H1 (cell line): Measurements from ENCODE around the gene DPH5. TPM values are rescaled to one million over a fixed set of nuclear protein-coding genes. Genes with fewer than 3 reads are reported as not detected.

Source experiments
- CTCF ChIA-PET: fragments of 300-600 bp; sonication (Branson Sonifier 250); formaldehyde crosslinking; loops from one replicate; lab custom pipeline; 2021; ENCODE audit not compliant: partially characterized antibody; lab: Charles Lee
- POLR2A ChIA-PET: fragments of 300-600 bp; sonication (Branson Sonifier 250); formaldehyde crosslinking; loops from one replicate; lab custom pipeline; 2021; ENCODE audit warnings: inconsistent platforms; ENCODE audit not compliant: partially characterized antibody; lab: Charles Lee
- DNase-seq, 2 experiments: peaks; one replicate each; pipeline versions ENCODE4 v3.0.0 to v3.0.0-alpha.2; 2010 to 2022; ENCODE audit warnings: low spot score in 2 of 2, low read depth in 1 of 2, mixed read lengths in 1 of 2
- FAIRE-seq: peaks from 2 replicates; lab custom pipeline; 2011; peaks lifted over from hg19 to GRCh38; lab: Jason Lieb, UNC
- H2AFZ ChIP-seq: 2 replicates; pipeline ENCODE4 v1.8.1; 2012; ENCODE audit warnings: low read length, inconsistent platforms
- H2AK5ac ChIP-seq: 2 replicates; pipeline ENCODE4 v1.6.1; 2013; ENCODE audit warnings: low read depth, low read length
- H2BK120ac ChIP-seq: replicated peaks from 2 replicates; pipeline ENCODE3; 2013; ENCODE audit warnings: low read depth, low read length, inconsistent platforms
- H2BK12ac ChIP-seq: 2 replicates; pipeline ENCODE4 v1.6.1; 2013; ENCODE audit warnings: low read depth, low read length
- H2BK15ac ChIP-seq: 2 replicates; pipeline ENCODE4 v1.6.1; 2013; ENCODE audit warnings: low read length
- H2BK20ac ChIP-seq: 2 replicates; pipeline ENCODE4 v1.6.1; 2013; ENCODE audit warnings: low read length
- H2BK5ac ChIP-seq: 2 replicates; pipeline ENCODE4 v1.6.1; 2013; ENCODE audit warnings: low read depth, low read length
- H3K14ac ChIP-seq: 2 replicates; pipeline ENCODE4 v1.6.1; 2013; ENCODE audit warnings: inconsistent platforms; ENCODE audit not compliant: insufficient read length
- H3K18ac ChIP-seq: 2 replicates; pipeline ENCODE4 v1.6.1; 2013; ENCODE audit warnings: low read length; ENCODE audit errors: extremely low read depth
- H3K23ac ChIP-seq: 2 replicates; pipeline ENCODE4 v1.6.1; 2013; ENCODE audit warnings: inconsistent platforms; ENCODE audit not compliant: insufficient read length
- H3K23me2 ChIP-seq: 2 replicates; pipeline ENCODE4 v1.6.1; 2013; ENCODE audit warnings: low read depth, low read length
- H3K27ac ChIP-seq: 2 replicates; pipeline ENCODE4 v1.6.1; 2011; ENCODE audit warnings: low read depth, low read length, inconsistent platforms
- H3K27me3 ChIP-seq, 4 experiments: replicated peaks in 1 of 4; 1 replicate in 1 of 4; 2 replicates in 3 of 4; pipeline versions ENCODE4 v1.6.1 to v1.8.1; 2011 to 2013; ENCODE audit warnings: low read length in 3 of 4, mild to moderate bottlenecking in 3 of 4, inconsistent platforms in 2 of 4, mixed read lengths in 2 of 4, moderate library complexity in 1 of 4; ENCODE audit not compliant: control insufficient read depth in 3 of 4, insufficient read depth in 3 of 4; ENCODE audit errors: extremely low read depth in 1 of 4
- H3K36me3 ChIP-seq, 4 experiments: 2 replicates each; pipeline versions ENCODE4 v1.6.1 to v1.8.1; 2011 to 2013; ENCODE audit warnings: mild to moderate bottlenecking in 4 of 4, low read length in 3 of 4, moderate library complexity in 2 of 4, control low read depth in 1 of 4, inconsistent platforms in 1 of 4; ENCODE audit not compliant: insufficient read depth in 4 of 4, control insufficient read depth in 2 of 4
- H3K4ac ChIP-seq: replicated peaks from 2 replicates; pipeline ENCODE3; 2013; ENCODE audit warnings: low read length, low read depth, mixed read lengths, inconsistent platforms; ENCODE audit not compliant: insufficient read length
- H3K4me1 ChIP-seq, 4 experiments: replicated peaks in 1 of 4; 1 replicate in 1 of 4; 2 replicates in 3 of 4; pipeline versions ENCODE4 v1.6.1 to v1.8.1; 2011 to 2013; ENCODE audit warnings: low read length in 3 of 4, inconsistent platforms in 2 of 4, mixed read lengths in 1 of 4; ENCODE audit not compliant: insufficient read depth in 4 of 4, control insufficient read depth in 3 of 4
- H3K4me2 ChIP-seq, 2 experiments: 2 replicates each; pipeline versions ENCODE4 v1.6.1 to v1.8.1; 2011 to 2013; ENCODE audit warnings: low read depth in 2 of 2, low read length in 2 of 2, control low read depth in 1 of 2, inconsistent platforms in 1 of 2, mild to moderate bottlenecking in 1 of 2; ENCODE audit not compliant: insufficient read depth in 1 of 2
- H3K4me3 ChIP-seq, 4 experiments: fragments of 200-600, 300-600 bp in 1 of 4; sonication (generic), shearing (Covaris generic), sonication (Bioruptor Twin) in 1 of 4; 2 replicates each; pipeline versions ENCODE4 v1.5.1 to v1.8.1; 2011 to 2016; ENCODE audit warnings: low read length in 4 of 4, low read depth in 3 of 4, control low read depth in 2 of 4, inconsistent platforms in 2 of 4, mild to moderate bottlenecking in 2 of 4, mixed read lengths in 1 of 4, moderate library complexity in 1 of 4; ENCODE audit not compliant: insufficient read depth in 2 of 4; ENCODE audit errors: extremely low read depth in 1 of 4
- H3K56ac ChIP-seq: replicated peaks from 2 replicates; pipeline ENCODE3; 2013; ENCODE audit warnings: low read depth, mild to moderate bottlenecking, mixed read lengths, low read length, inconsistent platforms; ENCODE audit not compliant: insufficient read length
- H3K79me1 ChIP-seq: 2 replicates; pipeline ENCODE4 v1.6.1; 2013; ENCODE audit warnings: low read depth, low read length, control low read depth
- H3K79me2 ChIP-seq, 2 experiments: 2 replicates each; pipeline versions ENCODE4 v1.6.1 to v1.8.1; 2012 to 2013; ENCODE audit warnings: low read length in 2 of 2, mild to moderate bottlenecking in 2 of 2, inconsistent platforms in 1 of 2; ENCODE audit not compliant: insufficient read depth in 2 of 2, control insufficient read depth in 1 of 2
- H3K9ac ChIP-seq, 4 experiments: replicated peaks in 1 of 4; 1 replicate in 1 of 4; 2 replicates in 3 of 4; pipeline versions ENCODE4 v1.6.1 to v1.8.1; 2011 to 2013; ENCODE audit warnings: low read depth in 3 of 4, low read length in 3 of 4, control low read depth in 2 of 4, mild to moderate bottlenecking in 2 of 4, moderate library complexity in 2 of 4, inconsistent platforms in 1 of 4; ENCODE audit errors: extremely low read depth in 1 of 4
- H3K9me3 ChIP-seq, 2 experiments: 2 replicates each; pipeline versions ENCODE4 v1.6.1 to v1.8.1; 2012 to 2013; ENCODE audit warnings: mild to moderate bottlenecking in 2 of 2, moderate library complexity in 2 of 2, control low read depth in 1 of 2, inconsistent platforms in 1 of 2, low read depth in 1 of 2, low read length in 1 of 2, mixed read lengths in 1 of 2; ENCODE audit not compliant: insufficient read depth in 2 of 2
- H4K20me1 ChIP-seq, 2 experiments: replicated peaks in 1 of 2; 2 replicates each; pipeline versions ENCODE3 to v1.8.1; 2011 to 2013; ENCODE audit warnings: inconsistent platforms in 2 of 2, low read length in 2 of 2, mild to moderate bottlenecking in 1 of 2; ENCODE audit not compliant: insufficient read depth in 2 of 2, control insufficient read depth in 1 of 2
- H4K5ac ChIP-seq: 2 replicates; pipeline ENCODE4 v1.6.1; 2013; ENCODE audit warnings: low read length, low read depth, mixed read lengths, inconsistent platforms; ENCODE audit not compliant: insufficient read length
- H4K8ac ChIP-seq: 2 replicates; pipeline ENCODE4 v1.8.0; 2013; ENCODE audit warnings: mild to moderate bottlenecking, moderate library complexity, low read length, inconsistent platforms; ENCODE audit not compliant: insufficient read depth; ENCODE audit errors: extremely low read depth
- H4K91ac ChIP-seq: replicated peaks from 2 replicates; pipeline ENCODE3; 2013; ENCODE audit warnings: low read length, mixed read lengths, inconsistent platforms; ENCODE audit not compliant: insufficient read length
- CHD2 ChIP-seq: IDR thresholded peaks from 2 replicates; pipeline ENCODE4 v1.6.1; 2012; ENCODE audit warnings: low read length, improper control_type of control experiment
- E2F6 ChIP-seq: IDR thresholded peaks from 2 replicates; pipeline ENCODE4 v1.6.1; 2012; ENCODE audit warnings: inconsistent platforms
- JUND ChIP-seq: IDR thresholded peaks from 2 replicates; pipeline ENCODE4 v1.6.1; 2011; ENCODE audit warnings: mild to moderate bottlenecking, improper control_type of control experiment, low read length
- WGBS, 2 experiments: shearing (Covaris generic) in 1 of 2; methylation state at CpG; one replicate each; pipeline versions ENCODE4 v1.1.6 to v1.1.7; 2013 to 2015; ENCODE audit warnings: low lambda C conversion rate in 2 of 2, mixed read lengths in 2 of 2, inconsistent platforms in 1 of 2, low coverage in 1 of 2, missing lambda C conversion rate in 1 of 2; ENCODE audit not compliant: insufficient replicate concordance in 2 of 2, insufficient coverage in 1 of 2, insufficient read length in 1 of 2; ENCODE audit errors: extremely low coverage in 1 of 2, missing lambda C conversion rate in 1 of 2; 5-methylcytosine and 5-hydroxymethylcytosine counted together
- polyA plus RNA-seq, 7 experiments: library from polyadenylated mRNA; depleted of rRNA in 3 of 7; stranded (reverse) in 5 of 7; unstranded in 2 of 7; fragments of >200 nt in 5 of 7; fragments of 200-250 nt in 2 of 7; gene quantifications; 1 replicate in 5 of 7; 2 replicates in 1 of 7; 4 replicates in 1 of 7; pipeline versions ENCODE4 v1.2.1 to v1.2.3, GENCODE V29; 2011 to 2013; ENCODE audit warnings: missing spikeins in 2 of 7, mixed read lengths in 2 of 7
- total RNA-seq: library from RNA; stranded (reverse); fragmentation: NEBNext Ultra II Directional; extraction: Animal tissue kit (Norgen Biotek cat#: 25700); gene quantifications from 2 replicates; pipeline ENCODE4 v1.2.1, GENCODE V29; 2021

The DPH5 gene
- total and polyA plus RNA-seq, 2 of the 8 experiments (the other 6 are each of a cell fraction or from before 2014, with no cell fraction given) = 67.7 to 106 TPM

- Histone ChIP-seq H3K56ac (no peak overlapping the region), H3K27ac (no peak overlapping the region), H3K4me1 (no peaks in the 10 kb centered on the region), H2AFZ (no peak overlapping the region), H3K23me2 (no peaks in the 10 kb centered on the region), H4K5ac (no peak overlapping the region), H2BK12ac (no peak overlapping the region), H2AK5ac (no peak overlapping the region), H2BK15ac (no peak overlapping the region), H4K8ac (no peak overlapping the region), H3K79me2 (no peaks in the 10 kb centered on the region), H3K4me3 (no peak overlapping the region), H3K23ac (no peak overlapping the region), H2BK120ac (no peak overlapping the region), H3K4me2 (no peak overlapping the region), H3K36me3 (peaks cover 0 to 26% (median 9%) of the 10 kb centered on the region in 4 experiments; a peak in 4 of 8 replicates), H4K91ac (no peak overlapping the region), H3K4ac (no peak overlapping the region), H3K9me3 (no peaks in the 10 kb centered on the region), H2BK5ac (no peak overlapping the region), H4K20me1 (no peaks in the 10 kb centered on the region), H3K18ac (no peak overlapping the region), H3K14ac (no peak overlapping the region), H3K27me3 (no peaks in the 10 kb centered on the region), H3K9ac (no peak overlapping the region), H3K79me1 (no peaks in the 10 kb centered on the region), H2BK20ac (no peak overlapping the region)
- no peak for TF ChIP-seq E2F6
- TF ChIP-seq JUND = no peak
- TF ChIP-seq CHD2 = no peak
- DNase-seq (no peak), FAIRE-seq (no peak)
- WGBS, 2 experiments = 94% methylated on average over 3 of the region's 3 CpGs; no CpG with 5 or more reads in 1 of the 2 experiments
- ChIA-PET POLR2A (interaction anchor here (0.9 kb wide), 1 partner anchor 9 kb away, joined by 6 read pairs; no protein-coding TSS in a partner anchor), CTCF (interaction anchor here (1.1 to 1.5 kb wide), 2 partner anchors 10 to 304 kb away, joined by 3 to 5 read pairs; no protein-coding TSS in a partner anchor)
Observed at GRCh38 chr1:100988121-100988520, 37.5 kb downstream of the DPH5 start.
